ENCODE data around the gene COX6A1.

DNA sequence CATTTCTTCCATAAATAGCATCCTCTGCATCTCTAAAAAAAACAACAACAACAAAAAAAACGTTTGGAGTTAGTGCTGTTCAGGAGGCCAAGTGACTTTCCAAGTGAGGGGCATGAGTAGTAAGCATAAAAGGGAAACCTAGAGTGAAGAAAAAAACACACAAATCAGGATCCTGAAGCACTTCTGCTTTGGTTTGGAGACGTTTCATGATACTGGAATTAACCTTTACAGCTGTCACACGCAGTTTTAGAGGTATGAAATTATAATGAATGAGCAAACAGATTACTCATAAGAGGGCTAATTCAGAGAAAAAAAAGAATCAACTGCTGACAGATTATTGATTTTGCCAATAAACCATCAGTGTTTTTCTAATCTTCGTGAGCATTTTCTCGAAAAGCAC is 27.8 kb downstream of the COX6A1 start:
- TF ChIP-seq CTCF (IDR thresholded peaks at IDR 0.05) (no peak), POLR2A (IDR thresholded peaks at IDR 0.05) (no peak)

All from Peyer's patch (tissue), 4 donors.